ENCODE data around the gene TMEM130.

TMEM130 gene

DNA sequence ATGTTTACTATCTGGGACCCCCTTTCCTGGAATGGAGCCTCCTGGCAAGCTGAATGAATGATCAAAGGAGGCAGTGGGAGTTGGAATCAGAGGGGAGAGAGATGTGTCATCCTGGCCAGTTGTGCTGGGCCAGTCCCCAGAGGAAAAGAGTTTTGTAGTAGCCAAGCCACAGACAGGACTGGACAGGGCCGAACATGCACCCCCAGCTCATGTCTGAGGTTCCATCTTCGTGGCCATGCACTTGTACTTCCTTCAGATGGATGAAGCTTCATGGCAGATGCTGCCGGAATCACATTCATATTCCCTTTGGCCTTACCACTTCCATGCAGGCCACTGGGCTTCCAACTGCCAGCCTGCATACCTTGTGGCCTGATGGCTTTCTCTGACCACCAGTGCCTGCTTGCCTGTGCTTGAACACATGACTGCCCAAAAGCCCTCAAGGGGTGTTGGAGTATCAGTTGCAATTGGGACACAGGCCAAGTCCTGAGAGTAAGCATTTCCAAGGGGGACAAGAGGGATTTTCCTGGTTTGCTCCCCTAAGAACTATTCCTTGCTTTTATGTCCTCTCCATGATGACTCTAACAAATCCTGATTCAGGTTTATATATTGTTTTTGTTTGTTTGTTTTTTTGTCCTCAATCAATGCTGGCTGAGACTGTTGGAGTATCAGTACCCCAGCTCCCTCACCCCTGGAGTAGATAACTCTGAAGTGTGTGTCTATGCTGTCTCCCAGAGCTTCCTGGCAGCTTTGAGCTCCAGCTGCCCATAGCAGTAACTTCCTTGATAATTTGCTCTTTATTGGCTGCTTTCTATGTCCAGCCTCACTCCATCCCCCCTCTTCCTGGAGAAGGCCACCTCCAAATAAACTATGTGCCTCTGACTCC, 63.6 kb downstream of the TMEM130 start:
- no peak for DNase-seq

DNA sequence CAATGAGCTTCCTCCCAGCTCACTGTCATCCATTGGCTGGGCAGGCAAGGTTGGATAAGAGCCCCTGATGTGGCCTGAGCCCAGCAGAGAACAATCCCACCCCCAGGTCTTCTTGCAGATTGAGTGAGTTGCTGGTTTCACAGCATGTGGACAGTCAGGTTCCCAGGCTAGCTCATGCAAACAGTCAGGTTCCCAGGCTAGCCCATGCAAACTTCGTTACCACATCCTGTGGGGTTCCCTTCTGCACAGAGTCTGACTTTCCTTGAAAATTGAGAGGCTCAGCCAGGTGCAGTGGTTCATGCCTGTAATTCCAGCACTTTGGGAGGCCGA, 67.1 kb downstream of the TMEM130 start:
- DNase-seq = no peak

DNA sequence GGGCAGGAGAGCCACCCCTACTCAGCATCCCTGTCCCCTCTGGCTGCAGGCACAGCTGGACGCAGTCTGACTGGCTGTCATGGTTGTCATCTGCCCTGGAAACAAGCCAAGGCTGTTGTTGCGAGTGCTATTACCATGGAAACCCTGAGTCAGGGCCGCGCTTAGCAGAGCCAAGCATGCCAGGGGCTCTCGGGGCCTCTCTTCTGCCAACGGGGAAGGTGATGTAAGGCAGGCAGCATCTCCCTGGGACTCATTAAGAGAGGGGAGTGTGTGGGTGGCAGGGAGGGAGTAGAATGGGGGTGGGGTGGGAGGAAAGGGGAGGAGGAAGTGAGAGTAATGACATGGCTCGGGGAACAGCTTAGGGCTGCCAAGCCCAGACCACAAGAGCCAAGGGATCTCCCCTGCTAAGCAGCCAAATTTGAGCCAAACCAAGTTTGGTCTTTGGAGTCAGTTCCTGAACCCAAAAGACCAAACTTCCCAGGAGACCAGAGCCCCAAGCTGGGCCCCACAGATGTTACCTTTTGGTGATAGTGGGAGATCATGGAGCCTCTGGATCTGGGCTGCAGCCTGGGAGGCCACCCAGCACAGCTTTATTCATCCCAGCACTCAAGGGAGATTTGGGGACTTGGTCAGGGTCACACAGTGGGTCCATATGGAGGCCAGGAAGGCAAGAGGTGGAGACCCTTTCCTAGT, 67.6 kb downstream of the TMEM130 start:
- DNase-seq = peak; percentile 58

DNA sequence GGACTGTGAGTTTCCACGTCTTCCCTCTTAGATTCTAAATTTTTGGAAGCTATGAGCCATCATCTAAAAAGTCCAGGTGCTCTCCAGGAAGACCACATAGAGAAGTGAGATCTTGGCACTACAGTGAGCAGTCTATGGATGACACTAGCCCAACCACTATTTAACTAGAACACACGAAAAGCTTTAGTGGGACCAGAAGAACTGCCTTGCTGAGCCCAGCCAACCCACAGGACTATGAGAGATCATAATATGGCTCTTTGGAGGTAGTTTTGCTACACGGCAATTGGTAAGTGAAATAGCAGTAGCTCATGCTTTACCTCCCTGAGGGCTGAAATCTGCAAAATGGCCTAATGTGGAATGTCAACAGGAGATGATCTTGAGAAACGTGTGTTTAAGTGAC, 68.8 kb downstream of the TMEM130 start:
- DNase-seq = no peak

DNA sequence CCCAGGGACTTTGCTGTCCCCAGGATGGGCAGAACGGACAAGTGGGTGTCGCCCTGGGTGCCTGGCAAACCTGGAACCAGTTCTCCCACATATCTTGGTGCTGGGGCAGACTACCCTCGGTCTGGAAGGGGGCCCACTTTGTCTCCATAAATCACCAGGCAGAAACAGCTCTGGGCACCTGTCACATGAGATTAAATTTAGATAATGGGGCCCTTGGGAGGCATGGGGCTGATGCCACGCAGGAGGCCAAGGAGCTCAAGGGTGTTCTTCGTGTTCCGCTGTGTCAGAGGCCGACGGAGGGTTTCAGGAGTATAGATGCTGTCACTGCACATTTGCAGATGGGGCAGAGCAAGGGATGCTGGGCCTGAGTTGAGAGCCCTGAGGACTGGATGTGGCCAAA, 72.7 kb downstream of the TMEM130 start:
- no peak for DNase-seq
